Measurements from ENCODE around the gene CCR4.

GRCh38 chr3:32930161-32930560, 21.3 kb upstream of the CCR4 start:
- TF ChIP-seq ESRRA (CRISPR knock-in tag; IDR thresholded peaks at IDR 0.05; ENCODE audit: borderline replicate concordance) (no peak), CTCF (IDR thresholded peaks at IDR 0.05) (no peak)
